Pancreas (tissue), 10 donors: ENCODE results near the gene C4B. TPM values are rescaled to one million over a fixed set of nuclear protein-coding genes. Genes with fewer than 3 reads are reported as not detected.
A peak's percentile ranks its signal among the peaks of the same experiment; 100 is the strongest.
"Not testable (repeated sequence)": the region's sequence is repeated elsewhere in the genome, so short reads cannot be mapped to it uniquely, and the experiment has no call there.

Experiments
- ATAC-seq, 4 donors: fragments of 200-7000 bp; cut with Tn5 transposase; one replicate each; pipeline versions ENCODE4 v1.8.0 to v1.9.1; 2020; ENCODE audit warnings: mild to moderate bottlenecking in 4 of 4, moderate library complexity in 4 of 4
- DNase-seq, 6 donors: peaks; one replicate each; pipeline ENCODE4 v3.0.0-alpha.2; 2020
- FAIRE-seq: peaks from 2 replicates; lab custom pipeline; 2012; peaks lifted over from hg19 to GRCh38; lab: Jason Lieb, UNC
- H3K27ac ChIP-seq, 4 donors: fragments of 200-600 bp; sonication (generic); 1 replicate in 3 of 4; 2 replicates in 1 of 4; pipeline versions ENCODE4 v1.5.0 to v1.8.0; 2020
- H3K27me3 ChIP-seq, 4 donors: fragments of 200-600 bp; one replicate each; pipeline ENCODE4 v1.8.0; 2021
- H3K36me3 ChIP-seq, 3 donors: fragments of 200-600 bp; sonication (generic) in 1 of 3; one replicate each; pipeline versions ENCODE4 v1.5.0 to v1.8.0; 2020 to 2021
- H3K4me1 ChIP-seq, 3 donors: fragments of 200-600 bp; one replicate each; pipeline ENCODE4 v1.8.0; 2021
- H3K4me3 ChIP-seq, 4 donors: fragments of 200-600 bp; sonication (generic) in 2 of 4; one replicate each; pipeline versions ENCODE4 v1.5.0 to v1.8.0; 2020 to 2021
- H3K9me3 ChIP-seq, 4 donors: fragments of 200-600 bp; one replicate each; pipeline ENCODE4 v1.8.0; 2021
- WGBS, 2 donors: extraction: QIAGEN DNeasy Blood & Tissue Kit; methylation state at CpG; one replicate each; pipeline ENCODE4 v1.1.7; 2013; 5-methylcytosine and 5-hydroxymethylcytosine counted together
- intact Hi-C, 3 donors: fragments of 100-400 bp; cut with DNase I; formaldehyde crosslinking; loops; one replicate each; pipeline versions ENCODE4 v1.11.1 to v1.14.2; 2022
- polyA plus RNA-seq, 2 donors: library from polyadenylated mRNA; stranded (reverse); fragments of 200-250 nt; gene quantifications; one replicate each; pipeline ENCODE4 v1.2.3, GENCODE V29; 2013
- total RNA-seq, 6 donors: library from RNA; stranded (reverse); fragmentation: NEBNext Ultra II Directional in 4 of 6; extraction: Animal tissue kit (Norgen Biotek cat#: 25700) in 4 of 6; gene quantifications; one replicate each; pipeline versions ENCODE4 v1.2.1 to v1.2.4, GENCODE V29; 2021 to 2023
- TF ChIP-seq, protein P1 (sequence below), 4 donors: fragments of 200-600 bp; sonication (generic) in 3 of 4; IDR thresholded peaks; one replicate each; pipeline versions ENCODE4 v1.5.0 to v1.8.0; 2021; ENCODE audit warnings: antibody characterized with exemption in 4 of 4
- donor health status: healthy with polysubstance abuse.
- donor health status: DM: no; HTN: no; CAD: no; lungs with moderate emphysema.
- donor health status: DM: no; HTN: no; CAD: no.
- donor health status: control.
- donor health status: control.
- donor health status: Bipolar disorder and iron deficiency.
- donor health status: DM: yes; HTN: yes; CAD: no.
- donor health status: DM: no; HTN: no; CAD: no.
- donor health status: DM: no; HTN: no; CAD: no.
- donor health status: DM: yes; HTN: yes; CAD: no.

The C4B gene
- total and polyA plus RNA-seq, 8 donors, result 15.3 to 665 (median 141) TPM

DNA sequence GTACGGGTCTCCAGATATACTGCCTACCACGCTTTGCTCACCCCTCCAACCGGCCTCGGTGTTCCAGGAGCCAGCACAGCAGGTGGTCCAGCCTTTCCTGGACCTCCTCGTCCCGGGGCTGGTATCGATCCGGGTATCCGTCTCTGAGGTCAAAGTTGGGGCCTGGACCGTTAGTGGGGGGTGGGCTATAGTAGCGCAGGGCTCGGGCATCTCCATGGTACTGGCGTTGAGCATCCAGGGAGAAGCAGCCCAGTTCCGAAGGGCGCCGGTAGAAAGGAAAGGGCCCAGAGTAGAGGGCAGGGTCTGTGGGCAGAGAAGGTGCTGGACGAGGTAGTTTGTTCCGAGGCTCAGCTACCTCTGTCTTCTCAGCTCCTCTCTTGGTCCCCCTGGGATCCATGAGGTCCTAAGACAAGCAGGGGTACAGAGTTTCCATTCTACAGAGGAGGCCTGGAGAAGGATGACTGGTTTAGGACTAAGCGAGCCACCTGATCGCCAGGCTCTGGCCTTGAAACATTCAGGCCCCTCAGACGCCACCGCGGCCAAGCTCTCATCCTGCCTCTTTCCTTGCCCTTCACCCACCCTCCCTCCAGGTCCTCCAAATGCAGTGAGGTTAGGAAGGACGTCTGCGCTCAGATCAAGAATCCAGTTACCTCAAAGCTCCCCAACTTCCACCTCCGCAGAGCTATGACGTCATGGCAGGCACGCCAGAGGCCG is 43.2 kb upstream of the C4B start:
- TF ChIP-seq, protein P1, sequence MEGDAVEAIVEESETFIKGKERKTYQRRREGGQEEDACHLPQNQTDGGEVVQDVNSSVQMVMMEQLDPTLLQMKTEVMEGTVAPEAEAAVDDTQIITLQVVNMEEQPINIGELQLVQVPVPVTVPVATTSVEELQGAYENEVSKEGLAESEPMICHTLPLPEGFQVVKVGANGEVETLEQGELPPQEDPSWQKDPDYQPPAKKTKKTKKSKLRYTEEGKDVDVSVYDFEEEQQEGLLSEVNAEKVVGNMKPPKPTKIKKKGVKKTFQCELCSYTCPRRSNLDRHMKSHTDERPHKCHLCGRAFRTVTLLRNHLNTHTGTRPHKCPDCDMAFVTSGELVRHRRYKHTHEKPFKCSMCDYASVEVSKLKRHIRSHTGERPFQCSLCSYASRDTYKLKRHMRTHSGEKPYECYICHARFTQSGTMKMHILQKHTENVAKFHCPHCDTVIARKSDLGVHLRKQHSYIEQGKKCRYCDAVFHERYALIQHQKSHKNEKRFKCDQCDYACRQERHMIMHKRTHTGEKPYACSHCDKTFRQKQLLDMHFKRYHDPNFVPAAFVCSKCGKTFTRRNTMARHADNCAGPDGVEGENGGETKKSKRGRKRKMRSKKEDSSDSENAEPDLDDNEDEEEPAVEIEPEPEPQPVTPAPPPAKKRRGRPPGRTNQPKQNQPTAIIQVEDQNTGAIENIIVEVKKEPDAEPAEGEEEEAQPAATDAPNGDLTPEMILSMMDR (IDR thresholded peaks at IDR 0.05), result no peak
- Histone ChIP-seq H3K9me3 (no peaks in the 10 kb centered on the region), H3K4me3 (peak overlapping the region; percentile 66 to 89 (median 84)), H3K36me3 (peaks cover 0 to 17% (median 0%) of the 10 kb centered on the region in 3 donors), H3K4me1 (peaks cover 0 to 9% (median 5%) of the 10 kb centered on the region in 3 donors), H3K27ac (peak overlapping the region; percentile 86 to 97 (median 96)), H3K27me3 (no peaks in the 10 kb centered on the region)
- intact Hi-C loops, result no loop called here
- FAIRE-seq (no peak), ATAC-seq (peak; percentile 4 to 37 (median 10)), DNase-seq (peak in 3 of 6 donors; percentile 23 to 75 (median 49))
- WGBS, 2 donors, result 11 to 13% methylated on average over 29 of the region's 29 CpGs

DNA sequence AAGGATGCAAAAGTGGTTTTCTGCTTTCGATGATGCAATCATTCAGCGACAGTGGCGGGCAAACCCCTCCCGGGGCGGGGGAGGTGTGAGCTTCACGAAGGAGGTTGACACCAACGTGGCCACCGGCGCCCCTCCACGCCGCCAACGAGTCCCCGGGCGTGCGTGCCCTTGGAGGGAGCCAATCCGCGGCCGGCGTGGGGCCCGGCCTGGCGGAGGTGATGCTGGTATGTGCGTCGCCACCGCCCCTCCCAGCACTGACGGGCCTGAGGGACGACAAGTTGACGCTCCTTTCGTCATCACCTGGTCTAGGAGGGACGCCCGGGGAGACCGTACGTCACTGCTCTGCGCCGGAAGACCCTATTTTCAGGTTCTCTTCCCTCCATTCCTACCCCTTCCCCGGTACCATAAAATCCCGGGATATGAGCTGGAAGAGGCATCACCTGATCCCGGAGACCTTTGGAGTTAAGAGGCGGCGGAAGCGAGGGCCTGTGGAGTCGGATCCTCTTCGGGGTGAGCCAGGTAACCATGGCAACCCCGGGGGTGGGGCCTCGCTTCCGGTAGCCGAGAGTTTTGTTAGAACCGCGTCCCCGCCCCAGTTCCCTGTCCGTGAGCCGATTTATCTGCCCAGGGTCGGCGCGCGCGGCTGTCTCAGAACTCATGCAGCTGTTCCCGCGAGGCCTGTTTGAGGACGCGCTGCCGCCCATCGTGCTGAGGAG is 42.4 kb upstream of the C4B start, which contains the start of gene DXO:
TSS of gene DXO (minus strand) at position 146 of the 716 bp plus-strand sequence. CDS start 463 bp downstream, outside the sequence.
- Histone ChIP-seq H3K4me1 (peaks cover 0 to 9% (median 5%) of the 10 kb centered on the region in 3 donors), H3K27ac (peak within 1 kb of the TSS; percentile 86 to 97 (median 96)), H3K27me3 (no peaks in the 10 kb centered on the region), H3K36me3 (peaks cover 0 to 12% (median 0%) of the 10 kb centered on the region in 3 donors), H3K9me3 (no peaks in the 10 kb centered on the region), H3K4me3 (peak within 1 kb of the TSS; percentile 66 to 89 (median 84))
- WGBS, 2 donors, result 0% methylated on average over 62 of the region's 62 CpGs
- DNase-seq, result peak; percentile 90 to 96 (median 94)
- TF ChIP-seq, protein P1 (IDR thresholded peaks at IDR 0.05), result no peak
- FAIRE-seq, result no peak
- intact Hi-C loops, result no loop called here
- ATAC-seq, result peak; percentile 91 to 96 (median 92)

DNA sequence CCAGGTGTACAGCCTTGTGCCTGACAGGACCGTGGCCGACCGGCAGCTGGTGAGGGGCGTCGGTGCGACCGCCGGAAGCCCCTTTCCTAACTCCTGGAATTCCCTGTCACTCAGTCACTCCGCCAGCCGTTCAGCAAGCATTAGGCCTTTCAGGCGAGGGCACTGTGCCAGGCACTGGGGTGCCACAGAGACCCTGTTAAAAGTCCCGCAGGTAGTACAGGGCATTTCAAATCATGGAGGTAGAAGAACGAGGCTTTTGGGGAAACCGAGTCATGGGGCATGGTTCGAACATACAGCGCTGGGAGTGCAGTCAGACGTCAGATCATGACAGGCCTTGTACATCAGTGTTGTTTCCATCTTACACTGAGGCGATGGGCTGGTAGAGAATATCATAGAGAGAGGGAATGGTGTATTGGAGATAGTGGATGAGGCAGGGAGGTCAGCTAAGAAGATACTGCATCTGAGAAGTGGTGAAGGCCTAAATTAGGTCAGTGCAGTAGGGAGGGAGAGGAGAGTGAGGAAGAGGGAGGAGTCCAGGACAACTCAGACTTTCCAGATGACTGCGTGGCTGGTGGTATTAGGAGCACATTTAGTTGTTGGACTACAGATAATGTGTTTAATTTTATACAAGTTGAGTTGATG is 41.8 kb upstream of the C4B start:
- Histone ChIP-seq H3K27me3 (no peaks in the 10 kb centered on the region), H3K9me3 (no peaks in the 10 kb centered on the region), H3K36me3 (peaks cover 0 to 11% (median 0%) of the 10 kb centered on the region in 3 donors), H3K27ac (peak overlapping the region; percentile 86 to 97 (median 96)), H3K4me3 (peak overlapping the region; percentile 66 to 89 (median 84)), H3K4me1 (peaks cover 0 to 9% (median 5%) of the 10 kb centered on the region in 3 donors)
- 6 to 7% methylated on average over 19 of the region's 19 CpGs for WGBS, 2 donors
- no peak for FAIRE-seq
- no peak for DNase-seq
- intact Hi-C loops, result no loop called here
- TF ChIP-seq, protein P1 (IDR thresholded peaks at IDR 0.05), result no peak
- no peak for ATAC-seq

DNA sequence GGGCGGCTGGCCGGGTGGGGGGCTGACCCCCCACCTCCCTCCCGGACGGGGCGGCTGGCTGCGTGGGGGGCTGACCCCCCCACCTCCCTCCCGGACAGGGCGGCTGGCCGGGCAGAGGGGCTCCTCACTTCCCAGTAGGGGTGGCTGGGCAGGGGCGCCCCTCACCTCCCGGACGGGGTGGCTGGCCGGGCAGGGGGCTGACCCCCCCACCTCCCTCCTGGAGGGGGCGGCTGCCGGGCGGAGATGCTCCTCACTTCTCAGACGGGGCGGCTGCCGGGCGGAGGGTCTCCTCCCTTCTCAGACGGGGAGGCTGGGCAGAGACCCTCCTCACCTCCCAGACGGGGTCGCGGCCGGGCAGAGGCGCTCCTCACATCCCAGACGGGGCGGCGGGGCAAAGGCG is 38.5 kb upstream of the C4B start:
- H3K27me3 ChIP-seq, H3K27ac ChIP-seq, H3K4me3 ChIP-seq, intact Hi-C loops, H3K9me3 ChIP-seq, H3K4me1 ChIP-seq, FAIRE-seq, H3K36me3 ChIP-seq, ATAC-seq: not testable (repeated sequence)
- 94 to 97% methylated on average over 17 to 30 of the region's 30 CpGs for WGBS, 2 donors
- peak in 4 of 6 donors; percentile 3 to 81 (median 31) for DNase-seq
